ENCODE data around the gene ZNF569. TPM values are rescaled to one million over a fixed set of nuclear protein-coding genes. Genes with fewer than 3 reads are reported as not detected.
"Not testable (repeated sequence)": the region's sequence is repeated elsewhere in the genome, so short reads cannot be mapped to it uniquely, and the experiment has no call there.

Gene ZNF569
- total RNA-seq, 1 experiment from 2014 or later: 3.8 TPM

DNA sequence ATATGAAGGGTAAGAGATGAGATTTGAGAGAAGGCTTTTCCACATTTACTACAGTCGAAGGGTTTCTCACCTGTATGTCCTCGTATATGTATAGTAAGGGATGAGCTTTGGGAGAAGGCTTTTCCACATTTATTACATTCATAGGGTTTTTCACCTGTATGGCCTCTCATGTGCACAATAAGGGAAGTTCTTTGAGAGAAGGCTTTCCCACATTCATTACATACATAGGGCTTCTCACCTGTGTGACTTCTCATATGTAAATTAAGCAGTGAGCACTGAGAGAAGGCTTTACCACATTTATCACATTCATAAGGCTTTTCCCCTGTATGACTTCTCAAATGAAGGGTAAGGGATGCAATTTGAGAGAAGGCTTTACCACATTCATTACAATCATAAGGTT, 54.5 kb downstream of the ZNF569 start:
- intact Hi-C loops (cut with micrococcal nuclease; ENCODE audit: unreplicated experiment): no loop called here
- TF ChIP-seq, protein P1, sequence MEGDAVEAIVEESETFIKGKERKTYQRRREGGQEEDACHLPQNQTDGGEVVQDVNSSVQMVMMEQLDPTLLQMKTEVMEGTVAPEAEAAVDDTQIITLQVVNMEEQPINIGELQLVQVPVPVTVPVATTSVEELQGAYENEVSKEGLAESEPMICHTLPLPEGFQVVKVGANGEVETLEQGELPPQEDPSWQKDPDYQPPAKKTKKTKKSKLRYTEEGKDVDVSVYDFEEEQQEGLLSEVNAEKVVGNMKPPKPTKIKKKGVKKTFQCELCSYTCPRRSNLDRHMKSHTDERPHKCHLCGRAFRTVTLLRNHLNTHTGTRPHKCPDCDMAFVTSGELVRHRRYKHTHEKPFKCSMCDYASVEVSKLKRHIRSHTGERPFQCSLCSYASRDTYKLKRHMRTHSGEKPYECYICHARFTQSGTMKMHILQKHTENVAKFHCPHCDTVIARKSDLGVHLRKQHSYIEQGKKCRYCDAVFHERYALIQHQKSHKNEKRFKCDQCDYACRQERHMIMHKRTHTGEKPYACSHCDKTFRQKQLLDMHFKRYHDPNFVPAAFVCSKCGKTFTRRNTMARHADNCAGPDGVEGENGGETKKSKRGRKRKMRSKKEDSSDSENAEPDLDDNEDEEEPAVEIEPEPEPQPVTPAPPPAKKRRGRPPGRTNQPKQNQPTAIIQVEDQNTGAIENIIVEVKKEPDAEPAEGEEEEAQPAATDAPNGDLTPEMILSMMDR (IDR thresholded peaks at IDR 0.05; ENCODE audit: unreplicated experiment): no peak
- no peaks in the 10 kb centered on the region for H3K27me3 Mint-ChIP-seq (ENCODE audit: unreplicated experiment)
- BruUV-seq (replicated peaks): no TSS peak
- no peak overlapping the region for H3K4me3 Mint-ChIP-seq (ENCODE audit: low read depth, unreplicated experiment)
- DNase-seq: no peak
- no peaks in the 10 kb centered on the region for H3K36me3 Mint-ChIP-seq (ENCODE audit: insufficient read depth, unreplicated experiment)
- H3K4me1 Mint-ChIP-seq (ENCODE audit: low read depth, unreplicated experiment): no peaks in the 10 kb centered on the region
- H3K9me3 Mint-ChIP-seq (ENCODE audit: low read depth, unreplicated experiment): peaks cover 15% of the 10 kb centered on the region
- CTCF ChIA-PET: no interaction called here
- H3K27ac Mint-ChIP-seq (ENCODE audit: unreplicated experiment): no peak overlapping the region

DNA sequence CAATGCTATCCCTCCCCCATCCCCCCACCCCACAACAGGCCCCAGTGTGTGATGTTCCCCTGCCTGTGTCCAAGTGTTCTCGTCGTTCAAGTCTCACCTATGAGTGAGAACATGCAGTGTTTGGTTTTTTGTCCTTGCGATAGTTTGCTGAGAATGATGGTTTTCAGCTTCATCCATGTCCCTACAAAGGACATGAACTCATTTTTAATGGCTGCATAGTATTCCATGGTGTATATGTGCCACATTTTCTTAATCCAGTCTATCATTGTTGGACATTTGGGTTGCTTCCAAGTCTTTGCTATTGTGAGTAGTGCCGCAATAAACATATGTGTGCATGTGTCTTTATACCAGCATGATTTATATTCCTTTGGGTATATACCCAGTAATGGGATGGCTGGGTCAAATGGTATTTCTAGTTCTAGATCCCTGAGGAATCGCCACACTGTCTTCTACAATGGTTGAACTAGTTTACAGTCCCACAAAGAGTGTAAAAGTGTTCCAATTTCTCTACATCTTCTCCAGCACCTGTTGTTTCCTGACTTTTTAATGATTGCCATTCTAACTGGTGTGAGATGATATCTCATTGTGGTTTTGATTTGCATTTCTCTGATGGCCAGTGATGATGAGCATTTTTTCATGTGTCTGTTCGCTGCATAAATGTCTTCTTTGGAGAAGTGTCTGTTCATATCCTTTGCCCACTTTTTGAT, 61.0 kb downstream of the ZNF569 start:
- peaks cover 20% of the 10 kb centered on the region for H3K9me3 Mint-ChIP-seq (ENCODE audit: low read depth, unreplicated experiment)
- intact Hi-C loops (cut with micrococcal nuclease; ENCODE audit: unreplicated experiment); DNase-seq; H3K4me1 Mint-ChIP-seq (ENCODE audit: low read depth, unreplicated experiment); H3K27ac Mint-ChIP-seq (ENCODE audit: unreplicated experiment); H3K36me3 Mint-ChIP-seq (ENCODE audit: insufficient read depth, unreplicated experiment); H3K27me3 Mint-ChIP-seq (ENCODE audit: unreplicated experiment); BruUV-seq (replicated peaks); H3K4me3 Mint-ChIP-seq (ENCODE audit: low read depth, unreplicated experiment); CTCF ChIA-PET: not testable (repeated sequence)

DNA sequence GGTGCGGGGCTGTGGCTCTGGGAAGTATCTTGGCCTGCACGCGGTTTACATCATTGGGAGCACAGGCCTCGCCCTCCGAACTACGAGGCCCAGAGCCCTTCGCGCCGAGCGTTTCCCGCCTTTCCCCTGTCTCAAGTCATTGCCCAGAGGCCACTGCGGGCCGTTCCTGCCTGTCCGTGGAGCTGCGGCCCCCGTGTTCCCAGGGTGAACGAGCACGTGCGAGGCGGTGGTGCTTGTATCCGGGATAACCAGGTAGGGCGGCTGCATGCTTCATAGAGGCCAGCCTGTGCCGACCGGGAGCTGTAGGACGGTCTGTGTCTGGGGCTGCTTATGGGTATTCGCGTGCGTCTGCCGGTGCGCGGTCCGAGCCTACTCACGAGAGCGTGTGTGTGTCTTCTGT, 63.8 kb downstream of the ZNF569 start:
- H3K27me3 Mint-ChIP-seq (ENCODE audit: unreplicated experiment): no peaks in the 10 kb centered on the region
- DNase-seq: no peak
- no peaks in the 10 kb centered on the region for H3K4me1 Mint-ChIP-seq (ENCODE audit: low read depth, unreplicated experiment)
- no peak overlapping the region for H3K4me3 Mint-ChIP-seq (ENCODE audit: low read depth, unreplicated experiment)
- TF ChIP-seq, protein P1 (IDR thresholded peaks at IDR 0.05; ENCODE audit: unreplicated experiment): no peak
- H3K27ac Mint-ChIP-seq (ENCODE audit: unreplicated experiment): no peak overlapping the region
- CTCF ChIA-PET: no interaction called here
- no TSS peak for BruUV-seq (replicated peaks)
- intact Hi-C loops (cut with micrococcal nuclease; ENCODE audit: unreplicated experiment): no loop called here
- H3K9me3 Mint-ChIP-seq (ENCODE audit: low read depth, unreplicated experiment): peaks cover 28% of the 10 kb centered on the region
- no peaks in the 10 kb centered on the region for H3K36me3 Mint-ChIP-seq (ENCODE audit: insufficient read depth, unreplicated experiment)

DNA sequence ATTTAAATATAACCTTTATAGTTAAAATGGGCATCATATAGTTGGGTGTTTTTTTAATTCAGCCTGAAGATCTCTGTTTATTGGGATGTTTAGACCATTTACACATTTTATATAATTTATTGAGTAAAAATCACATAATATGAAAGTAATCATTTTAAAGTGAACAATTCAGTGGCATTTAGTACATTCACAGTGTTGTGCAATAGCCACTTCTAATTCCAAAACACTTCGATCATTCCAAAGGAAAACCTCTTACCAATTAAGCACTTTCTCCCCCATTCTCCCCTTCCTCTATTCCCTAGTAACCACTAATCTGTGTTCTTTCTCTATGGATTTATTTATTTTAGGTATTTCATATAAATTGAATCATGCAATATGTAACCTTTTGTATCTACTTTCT, 66.2 kb downstream of the ZNF569 start:
- Mint-ChIP-seq H3K4me3 (ENCODE audit: low read depth, unreplicated experiment) (no peak overlapping the region), H3K4me1 (ENCODE audit: low read depth, unreplicated experiment) (no peaks in the 10 kb centered on the region), H3K27ac (ENCODE audit: unreplicated experiment) (no peak overlapping the region), H3K9me3 (ENCODE audit: low read depth, unreplicated experiment) (peaks cover 20% of the 10 kb centered on the region), H3K27me3 (ENCODE audit: unreplicated experiment) (no peaks in the 10 kb centered on the region), H3K36me3 (ENCODE audit: insufficient read depth, unreplicated experiment) (no peaks in the 10 kb centered on the region)
- TF ChIP-seq, protein P1 (IDR thresholded peaks at IDR 0.05; ENCODE audit: unreplicated experiment): no peak
- no TSS peak for BruUV-seq (replicated peaks)
- CTCF ChIA-PET: no interaction called here
- intact Hi-C loops (cut with micrococcal nuclease; ENCODE audit: unreplicated experiment): no loop called here
- DNase-seq: no peak

DNA sequence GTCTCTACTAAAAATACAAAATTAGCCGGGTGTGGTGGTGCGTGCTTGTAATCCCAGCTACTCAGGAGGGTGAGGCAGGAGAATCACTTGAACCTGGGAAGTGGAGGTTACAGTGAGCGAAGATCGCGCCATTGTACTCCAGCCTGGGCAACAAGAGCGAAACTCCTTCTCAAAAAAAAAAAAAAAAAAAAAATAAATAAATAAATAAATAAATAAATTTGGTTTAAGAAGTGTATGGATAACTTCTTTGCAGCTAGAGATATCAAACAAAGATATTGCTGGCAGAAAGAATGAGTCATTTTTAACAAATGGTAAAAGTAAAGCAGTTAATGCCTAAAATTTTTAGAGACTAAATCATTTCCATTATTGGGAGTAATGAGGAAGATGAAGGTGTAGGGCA, 75.8 kb downstream of the ZNF569 start:
- H3K4me3 Mint-ChIP-seq (ENCODE audit: low read depth, unreplicated experiment); H3K4me1 Mint-ChIP-seq (ENCODE audit: low read depth, unreplicated experiment); DNase-seq; H3K27me3 Mint-ChIP-seq (ENCODE audit: unreplicated experiment); intact Hi-C loops (cut with micrococcal nuclease; ENCODE audit: unreplicated experiment); BruUV-seq (replicated peaks); CTCF ChIA-PET; H3K36me3 Mint-ChIP-seq (ENCODE audit: insufficient read depth, unreplicated experiment); H3K27ac Mint-ChIP-seq (ENCODE audit: unreplicated experiment): not testable (repeated sequence)
- H3K9me3 Mint-ChIP-seq (ENCODE audit: low read depth, unreplicated experiment): peaks cover 24% of the 10 kb centered on the region

Measured in Calu3 (cell line).